NCI-H1092 treated with DMSO at 0.1 percent for 48 hours (cell line): Measurements from ENCODE around the gene TADA2A.

Source experiments
- DNase-seq: peaks from one replicate; lab custom pipeline; 2025; lab: John Stamatoyannopoulos, UW

Gene TADA2A

GRCh38 chr17:37406635-37407461 is at the start of gene TADA2A, which contains the start of gene ACACA:
Gene TADA2A (plus strand): TSS chr17:37406886. CDS start chr17:37411366, 4,480 bp downstream.
Gene ACACA (minus strand): TSS chr17:37406836. CDS start chr17:37406299, 537 bp downstream.
- DNase-seq: peak; percentile 76

DNA sequence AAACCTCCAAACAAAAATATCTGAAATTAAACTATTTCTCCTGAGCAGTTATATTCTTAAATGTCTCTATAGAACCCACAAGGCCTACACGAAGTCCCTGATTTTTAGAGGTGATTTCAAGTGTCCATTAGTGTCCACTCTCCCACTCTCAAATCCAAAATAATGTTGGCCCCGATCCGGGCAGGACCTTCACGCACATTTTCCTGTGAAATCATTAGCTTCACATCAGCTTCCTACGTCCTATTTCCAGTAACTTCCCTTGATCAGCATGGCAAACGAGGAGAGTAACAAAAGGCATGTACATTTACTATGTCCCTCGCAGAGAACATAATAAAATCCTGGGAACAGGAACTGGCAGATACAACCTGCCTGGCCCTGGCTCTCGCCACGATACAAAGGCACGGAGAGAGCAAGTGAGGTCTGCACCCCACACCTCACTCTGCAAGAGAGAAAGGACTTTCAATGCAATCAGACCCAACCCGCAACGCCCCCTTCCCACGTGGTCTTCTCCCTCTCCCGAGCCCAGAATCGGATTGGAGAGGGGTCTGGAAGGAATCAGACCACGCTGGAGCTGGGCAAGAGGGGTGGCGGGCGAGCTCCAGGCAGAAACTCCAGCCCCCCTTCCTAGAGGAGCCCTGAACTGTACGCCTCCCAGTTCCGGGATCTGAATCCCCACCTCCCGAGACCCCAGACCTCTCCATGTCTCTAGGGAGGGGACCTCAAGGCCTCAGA is 48.4 kb upstream of the TADA2A start:
- peak; percentile 56 for DNase-seq

DNA sequence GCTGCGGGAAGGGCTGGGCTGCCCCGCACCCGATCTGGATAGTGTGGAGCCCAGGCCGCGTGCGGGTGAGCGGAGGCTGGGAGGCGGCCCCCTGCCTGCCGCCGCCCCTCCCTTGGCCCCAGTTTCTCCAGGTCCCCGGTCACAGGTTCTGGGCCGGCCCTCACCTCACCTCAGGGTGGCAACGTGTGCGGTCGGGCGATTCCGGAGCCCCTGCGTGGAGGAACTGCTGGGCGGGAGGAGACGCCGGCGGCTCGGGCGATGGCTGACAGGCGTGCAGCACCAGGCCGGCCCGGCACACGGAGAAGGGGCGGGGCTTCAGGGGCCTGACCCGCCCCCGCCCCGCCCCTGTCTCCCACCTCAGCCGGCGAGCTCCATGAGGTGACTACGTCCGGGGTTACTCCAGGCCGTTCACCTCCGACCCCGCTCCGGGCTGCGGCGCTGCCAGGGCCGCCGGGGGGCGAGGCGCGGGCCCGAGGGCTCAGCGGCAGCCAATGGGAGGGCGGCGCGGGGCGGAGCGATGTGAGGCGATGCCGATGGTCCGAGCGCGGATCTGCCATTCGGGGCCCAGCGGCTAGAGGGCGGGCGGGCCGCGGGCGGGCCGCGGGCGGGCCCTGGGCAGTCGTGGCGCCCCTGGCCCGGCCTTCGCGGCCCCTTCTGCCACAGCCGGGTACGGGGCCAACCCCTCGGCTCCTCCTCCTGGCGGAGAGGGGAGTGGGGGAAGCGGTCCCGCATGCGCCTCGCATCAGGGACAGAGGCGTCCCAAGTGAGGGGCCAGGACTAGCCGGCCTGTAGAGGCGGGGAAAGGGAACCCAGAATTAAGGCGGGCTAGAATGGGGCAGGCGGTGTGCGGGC is 47.6 kb upstream of the TADA2A start:
- peak; percentile 92 for DNase-seq

GRCh38 chr17:37359682-37360188 is 47.0 kb upstream of the TADA2A start:
- DNase-seq: peak; percentile 65

- DNase-seq: no peak
Measured at GRCh38 chr17:37360632-37361031, 46.1 kb upstream of the TADA2A start.

DNA sequence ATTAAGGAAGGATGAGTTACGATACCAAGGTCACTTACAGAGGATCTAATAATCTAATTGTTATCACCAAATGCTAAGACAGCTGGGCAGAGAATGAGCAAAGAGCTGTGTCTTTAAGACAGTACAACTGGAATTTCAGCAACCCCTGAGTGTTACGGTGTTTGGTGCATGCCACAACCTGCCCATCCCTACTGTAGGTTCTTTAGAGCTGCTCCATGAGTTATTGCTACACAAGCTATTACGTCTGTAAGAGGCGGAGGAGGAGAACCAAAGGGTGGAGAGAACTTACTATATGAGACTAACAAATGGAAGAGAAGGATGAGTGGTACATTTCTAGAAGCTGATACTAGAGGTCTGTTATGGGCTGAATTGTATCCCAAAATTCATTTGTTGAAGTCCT is 45.1 kb upstream of the TADA2A start:
- DNase-seq: no peak

- no peak for DNase-seq
Measured at GRCh38 chr17:37365589-37365988, 41.1 kb upstream of the TADA2A start.

DNA sequence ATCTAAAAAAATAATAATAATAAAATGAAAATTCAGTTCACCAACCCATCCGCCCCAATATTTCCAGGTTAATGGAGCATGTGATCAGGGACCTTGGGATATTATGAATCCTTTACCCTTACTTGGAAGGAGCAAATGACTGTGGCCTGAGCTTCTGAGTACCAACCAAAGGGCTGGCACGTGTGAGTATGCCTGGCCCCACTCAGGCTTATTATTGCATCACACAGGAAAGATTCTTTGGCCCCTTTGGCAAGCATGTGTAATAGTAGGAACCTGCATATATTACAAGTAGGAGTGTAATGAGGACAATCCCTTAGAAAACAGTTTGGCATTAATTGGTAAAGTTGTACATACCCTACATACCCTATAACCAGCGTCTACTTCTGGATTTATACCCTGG is 38.1 kb upstream of the TADA2A start:
- no peak for DNase-seq

DNA sequence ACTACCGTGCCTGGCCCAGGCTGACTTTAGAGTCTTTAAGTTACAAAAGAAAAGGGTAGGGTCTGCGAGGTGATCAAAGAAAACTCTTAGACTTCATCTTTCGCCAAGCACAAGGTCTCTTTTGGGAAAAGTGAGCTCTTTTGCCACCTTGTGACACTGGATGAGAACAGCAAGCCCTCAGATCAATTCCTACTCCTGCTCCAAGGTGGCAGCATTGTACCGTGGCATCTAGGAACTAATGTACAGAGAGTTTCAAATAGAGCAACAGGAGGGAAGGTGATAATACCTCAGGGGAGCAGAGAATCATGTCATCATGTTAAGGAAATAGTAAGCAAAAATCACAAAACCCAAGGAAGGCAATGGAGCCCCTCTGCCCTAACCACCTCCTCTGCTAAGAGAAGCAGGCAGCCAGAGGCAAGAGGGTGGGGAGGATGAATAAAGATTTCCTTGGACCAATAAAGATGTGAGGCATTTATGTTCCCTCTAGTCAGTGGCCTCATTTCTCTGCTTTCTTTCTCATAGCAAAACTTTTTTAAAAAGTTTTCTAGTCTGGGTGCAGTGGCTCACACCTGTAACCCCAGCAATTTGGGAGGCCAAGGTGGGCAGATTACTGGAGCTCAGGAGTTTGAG is 33.0 kb upstream of the TADA2A start:
- peak; percentile 69 for DNase-seq

GRCh38 chr17:37375706-37376105 is 31.0 kb upstream of the TADA2A start, which contains the start of gene C17orf78:
Gene C17orf78 (plus strand): TSS chr17:37375985. CDS start chr17:37376093, 108 bp downstream.
- no peak for DNase-seq

DNA sequence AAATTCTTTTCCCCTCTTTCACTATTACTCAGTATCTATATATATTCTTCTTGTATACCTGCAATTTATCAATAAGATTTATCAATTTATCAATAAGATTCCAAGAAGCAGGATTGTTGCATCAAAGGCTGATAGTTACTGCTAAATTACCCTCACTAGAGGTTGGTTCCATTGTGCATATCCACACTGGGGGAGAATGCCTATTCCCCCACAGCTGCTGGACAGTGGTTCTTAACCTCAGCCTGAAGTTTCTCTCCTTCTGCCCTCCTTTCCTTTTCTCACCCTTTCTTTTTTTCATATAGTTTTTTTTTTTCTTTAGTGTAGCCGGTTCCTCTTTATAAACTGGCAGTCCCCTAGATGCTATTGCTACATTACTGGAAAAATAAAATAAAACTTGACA is 24.6 kb upstream of the TADA2A start:
- DNase-seq: no peak

GRCh38 chr17:37384560-37385149 is 22.0 kb upstream of the TADA2A start:
- no peak for DNase-seq

DNA sequence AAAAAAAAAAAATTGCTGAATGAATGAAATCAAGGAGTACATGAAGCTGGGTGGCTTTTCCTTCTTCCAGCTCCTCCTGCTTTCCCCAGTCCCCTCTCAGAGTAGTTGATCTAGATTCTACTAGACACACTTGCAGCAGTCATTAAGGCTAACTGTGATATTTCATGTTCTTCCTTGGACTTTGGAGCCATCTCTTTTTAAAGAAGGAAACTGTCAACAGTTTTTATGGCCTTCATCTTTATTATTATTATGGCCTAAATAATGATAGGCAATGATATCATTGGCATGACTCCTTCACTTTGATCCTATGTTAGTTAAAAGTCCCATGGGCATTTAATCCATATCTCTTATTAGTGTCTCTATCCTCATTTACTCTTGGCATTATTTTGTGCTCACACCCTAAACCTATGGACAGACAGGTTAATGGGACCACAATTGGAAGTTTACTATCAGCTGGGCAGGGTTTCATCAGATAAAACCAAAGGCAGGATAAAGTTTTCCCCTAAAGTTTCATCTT is 21.2 kb upstream of the TADA2A start:
- no peak for DNase-seq

- DNase-seq: no peak
Measured at GRCh38 chr17:37386462-37386861, 20.2 kb upstream of the TADA2A start.

DNA sequence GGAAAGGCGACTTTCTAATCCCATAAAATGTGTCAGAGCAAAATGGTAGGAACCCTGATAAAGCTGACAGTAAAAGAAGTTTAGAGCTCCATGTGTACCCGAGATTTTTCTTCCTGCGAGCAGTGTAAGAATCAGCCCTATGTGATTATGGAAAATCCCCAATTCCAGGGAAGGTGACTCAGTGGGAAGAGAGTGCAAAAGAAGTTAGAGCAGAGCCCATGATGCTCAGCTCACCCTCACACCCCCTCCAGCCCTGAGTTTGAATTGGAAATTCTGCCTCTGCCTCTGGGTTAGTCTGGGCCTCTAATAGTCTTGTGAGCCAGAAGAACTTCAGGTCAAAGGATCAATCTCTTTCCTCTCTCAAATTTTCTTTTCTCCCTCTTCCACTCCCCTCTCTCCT is 18.4 kb upstream of the TADA2A start:
- no peak for DNase-seq

- no peak for DNase-seq
Measured at GRCh38 chr17:37389160-37389559, 17.5 kb upstream of the TADA2A start.

DNA sequence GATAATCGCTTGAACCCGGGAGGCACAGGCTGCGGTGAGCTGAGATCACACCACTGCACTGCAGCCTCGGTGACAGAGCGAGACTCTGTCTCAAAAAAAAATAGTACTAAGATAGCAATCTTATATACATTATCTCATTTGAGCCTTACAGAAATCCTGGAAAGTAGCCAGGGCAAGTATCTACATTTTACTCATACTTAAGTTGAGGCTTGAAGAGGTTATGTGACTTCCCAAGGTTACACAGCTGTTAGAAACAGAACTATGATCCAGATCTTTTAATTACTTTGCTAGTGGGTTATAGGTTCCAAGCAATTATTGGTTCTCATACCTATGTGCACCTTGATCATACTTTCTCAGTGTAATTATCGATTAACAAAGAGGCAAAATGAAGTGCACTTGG is 15.5 kb upstream of the TADA2A start:
- no peak for DNase-seq

DNA sequence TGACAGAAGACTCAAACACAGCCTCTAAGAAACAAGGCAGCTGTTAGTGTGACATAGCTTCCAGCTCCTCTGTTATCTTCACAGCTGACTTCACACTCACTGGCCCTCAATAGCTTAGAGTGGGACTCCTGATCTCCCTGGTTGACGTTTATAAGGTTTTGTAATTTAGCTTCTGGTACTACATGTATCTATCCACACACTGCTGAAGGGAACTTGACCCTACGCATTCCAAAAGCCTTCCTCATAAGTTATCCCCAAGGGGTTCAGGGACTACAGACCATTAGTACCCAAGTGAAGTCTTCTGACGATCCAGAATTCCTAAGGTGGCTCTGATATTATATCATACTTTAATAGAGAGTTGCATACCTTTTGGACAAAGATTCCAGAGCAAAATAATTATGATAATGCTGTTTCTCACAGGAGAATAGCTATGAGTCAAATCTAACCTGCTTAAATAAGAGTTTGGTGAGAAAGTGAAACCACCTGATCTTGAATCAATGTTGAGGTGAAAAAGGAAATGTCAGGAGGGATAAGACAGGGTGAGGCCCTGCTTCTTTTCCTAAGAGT is 14.6 kb upstream of the TADA2A start:
- no peak for DNase-seq

DNA sequence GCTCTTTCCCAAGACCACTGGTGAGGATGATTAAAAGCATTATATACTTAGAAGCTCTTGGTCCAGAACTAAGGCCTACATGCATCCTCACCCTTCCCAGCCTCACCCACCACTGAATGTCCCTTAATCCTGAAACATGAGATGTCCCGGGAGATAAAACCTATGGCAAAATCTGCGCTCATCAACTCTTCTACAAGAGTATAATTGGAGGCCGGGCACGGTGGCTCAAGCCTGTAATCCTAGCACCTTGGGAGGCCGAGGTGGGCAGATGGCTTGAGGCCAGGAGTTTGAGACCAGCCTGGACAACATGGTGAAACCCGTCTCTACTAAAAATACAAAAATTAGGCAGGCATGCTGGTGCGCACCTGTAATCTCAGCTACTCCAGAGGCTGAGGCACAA is 13.3 kb upstream of the TADA2A start:
- no peak for DNase-seq

- DNase-seq: no peak
Measured at GRCh38 chr17:37399265-37399803, 7.4 kb upstream of the TADA2A start.
